GM23338 (cell line): ENCODE measurements around the gene SKIC8. TPM values are rescaled to one million over a fixed set of nuclear protein-coding genes. Genes with fewer than 3 reads are reported as not detected.

ENCODE experiments used
- ATAC-seq: fragments of 200-7000 bp; cut with Tn5 transposase; 3 replicates; pipeline ENCODE4 v1.9.1; 2020
- DNase-seq: peaks from one replicate; pipeline ENCODE4 v3.0.0-alpha.2; 2015; ENCODE audit warnings: low spot score
- H2AFZ ChIP-seq: fragments of 200-600 bp; sonication (generic); 2 replicates; pipeline ENCODE4 v1.8.0; 2016; ENCODE audit warnings: antibody characterized with exemption, mild to moderate bottlenecking, moderate library complexity
- H3F3A ChIP-seq: fragments of 200-600 bp; sonication (generic); replicated peaks from 2 replicates; pipeline ENCODE4 v1.8.0; 2017; ENCODE audit warnings: antibody characterized with exemption, mixed run types, low read depth
- H3K27ac ChIP-seq: fragments of 200-600 bp; sonication (generic); 2 replicates; pipeline ENCODE4 v1.6.1; 2016; ENCODE audit warnings: low read depth
- H3K27me3 ChIP-seq: fragments of 200-600 bp; sonication (generic); 2 replicates; pipeline ENCODE4 v1.8.0; 2016; ENCODE audit warnings: mild to moderate bottlenecking, mixed run types, moderate library complexity; ENCODE audit not compliant: insufficient read depth
- H3K36me3 ChIP-seq: fragments of 200-600 bp; sonication (generic); 2 replicates; pipeline ENCODE4 v1.8.0; 2016; ENCODE audit warnings: mild to moderate bottlenecking; ENCODE audit not compliant: insufficient read depth
- H3K4me1 ChIP-seq: fragments of 200-600 bp; sonication (generic); 2 replicates; pipeline ENCODE4 v1.8.0; 2016; ENCODE audit warnings: mild to moderate bottlenecking, moderate library complexity; ENCODE audit not compliant: insufficient read depth
- H3K4me2 ChIP-seq: fragments of 200-600 bp; sonication (generic); 2 replicates; pipeline ENCODE4 v1.7.1; 2017; ENCODE audit warnings: mixed run types
- H3K4me3 ChIP-seq: fragments of 200-600 bp; sonication (generic); 2 replicates; pipeline ENCODE4 v1.6.1; 2016; ENCODE audit warnings: mixed run types
- H3K79me2 ChIP-seq: fragments of 200-600 bp; sonication (generic); replicated peaks from 2 replicates; pipeline ENCODE4 v1.8.0; 2017; ENCODE audit warnings: mild to moderate bottlenecking; ENCODE audit not compliant: insufficient read depth
- H3K9me2 ChIP-seq: fragments of 200-600 bp; sonication (generic); 2 replicates; pipeline ENCODE4 v1.8.0; 2017; ENCODE audit not compliant: insufficient read depth
- H4K20me1 ChIP-seq: fragments of 200-600 bp; sonication (generic); replicated peaks from 2 replicates; pipeline ENCODE4 v1.8.0; 2017; ENCODE audit warnings: mild to moderate bottlenecking; ENCODE audit not compliant: insufficient read depth
- H3K27ac Mint-ChIP-seq: 2 replicates; pipeline ENCODE4 v1.8.0; 2020; ENCODE audit warnings: inconsistent platforms, mild to moderate bottlenecking, moderate library complexity, mixed read lengths
- H3K27me3 Mint-ChIP-seq: 3 replicates; pipeline ENCODE4 v1.8.0; 2022; ENCODE audit warnings: low read depth, mild to moderate bottlenecking, moderate library complexity, mixed read lengths, inconsistent platforms; ENCODE audit not compliant: insufficient read depth, poor library complexity
- H3K36me3 Mint-ChIP-seq: 3 replicates; pipeline ENCODE4 v1.8.0; 2021; ENCODE audit warnings: low read depth, mild to moderate bottlenecking, inconsistent platforms, moderate library complexity, mixed read lengths
- H3K4me1 Mint-ChIP-seq: 3 replicates; pipeline ENCODE4 v1.8.0; 2020; ENCODE audit warnings: mild to moderate bottlenecking, inconsistent platforms, mixed read lengths
- H3K4me3 Mint-ChIP-seq: 3 replicates; pipeline ENCODE4 v1.8.0; 2021; ENCODE audit warnings: moderate library complexity, mild to moderate bottlenecking, inconsistent platforms, mixed read lengths
- H3K9me3 Mint-ChIP-seq: 3 replicates; pipeline ENCODE4 v1.8.0; 2020; ENCODE audit warnings: moderate library complexity, mild to moderate bottlenecking, inconsistent platforms, mixed read lengths
- CTCF ChIP-seq, 2 experiments: fragments of 200-600 bp in 1 of 2; sonication (generic) in 1 of 2; conservative IDR thresholded peaks; 2 replicates each; pipeline versions ENCODE4 v1.5.1 to v1.6.1; 2016 to 2017; ENCODE audit warnings: antibody characterized with exemption in 2 of 2, low read depth in 2 of 2, mild to moderate bottlenecking in 2 of 2, moderate library complexity in 1 of 2
- JUNB ChIP-seq: IDR thresholded peaks from one replicate; pipeline ENCODE4 v1.6.1; 2016; ENCODE audit warnings: antibody characterized with exemption; ENCODE audit not compliant: unreplicated experiment
- STAT1 ChIP-seq: IDR thresholded peaks from one replicate; pipeline ENCODE4 v1.6.1; 2016; ENCODE audit warnings: antibody characterized with exemption; ENCODE audit not compliant: unreplicated experiment
- ZNF462 ChIP-seq: fragments of 250-450 bp; sonication (Bioruptor Pico); IDR thresholded peaks from 2 replicates; pipeline ENCODE4 v1.5.0; 2020; ENCODE audit warnings: mild to moderate bottlenecking, moderate library complexity
- polyA plus RNA-seq: library from polyadenylated mRNA; unstranded; fragments of >200 nt; fragmentation: Nextera tagmentation; extraction: Ambion mirVana; gene quantifications from 2 replicates; pipeline ENCODE4 v1.2.1, GENCODE V29; 2016
- total RNA-seq: library from RNA; depleted of rRNA; stranded (reverse); fragments of >200 nt; shearing (Covaris generic); gene quantifications from 2 replicates; pipeline ENCODE4 v1.2.3, GENCODE V29; 2014

SKIC8 gene
- total and polyA plus RNA-seq, 2 experiments from 2014 or later: 59.4 to 73.8 TPM

- Mint-ChIP-seq H3K4me1 (peaks cover 12% of the 10 kb centered on the region), H3K9me3 (no peaks in the 10 kb centered on the region), H3K27ac (0 out of 2 replicates have a peak overlapping the region, but pooled peaks have one; percentile 24), H3K4me3 (no peak overlapping the region), H3K27me3 (no peaks in the 10 kb centered on the region), H3K36me3 (no peaks in the 10 kb centered on the region)
- no peak overlapping the region for H3K27ac ChIP-seq
- no peak overlapping the region for H3K4me3 ChIP-seq
- no peak overlapping the region for H2AFZ ChIP-seq
- no peaks in the 10 kb centered on the region for H3K36me3 ChIP-seq
- H4K20me1 ChIP-seq: no peaks in the 10 kb centered on the region
- H3K9me2 ChIP-seq: no peaks in the 10 kb centered on the region
- no peak for DNase-seq
- no peaks in the 10 kb centered on the region for H3K79me2 ChIP-seq
- peaks cover 5% of the 10 kb centered on the region for H3K4me1 ChIP-seq
- H3K4me2 ChIP-seq: no peak overlapping the region
- H3K27me3 ChIP-seq: no peaks in the 10 kb centered on the region
- ATAC-seq: no peak
- TF ChIP-seq JUNB (no peak), ZNF462 (CRISPR knock-in tag) (no peak)
- no peaks in the 10 kb centered on the region for H3F3A ChIP-seq
Observed at GRCh38 chr15:78329625-78330024, 30.2 kb upstream of the SKIC8 start.

GRCh38 chr15:78327466-78327865 is 28.1 kb upstream of the SKIC8 start:
- Histone ChIP-seq H4K20me1 (no peaks in the 10 kb centered on the region), H3F3A (no peaks in the 10 kb centered on the region), H3K27me3 (no peaks in the 10 kb centered on the region), H3K4me2 (no peak overlapping the region), H2AFZ (no peak overlapping the region), H3K4me1 (peaks cover 13% of the 10 kb centered on the region), H3K79me2 (no peaks in the 10 kb centered on the region), H3K27ac (no peak overlapping the region), H3K4me3 (no peak overlapping the region), H3K9me2 (no peaks in the 10 kb centered on the region), H3K36me3 (no peaks in the 10 kb centered on the region)
- no peaks in the 10 kb centered on the region for H3K36me3 Mint-ChIP-seq
- ATAC-seq (no peak), DNase-seq (no peak)
- H3K27me3 Mint-ChIP-seq: peaks cover 2% of the 10 kb centered on the region
- H3K9me3 Mint-ChIP-seq: no peaks in the 10 kb centered on the region
- peaks cover 31% of the 10 kb centered on the region for H3K4me1 Mint-ChIP-seq
- no peak overlapping the region for H3K27ac Mint-ChIP-seq
- H3K4me3 Mint-ChIP-seq: no peak overlapping the region
- TF ChIP-seq STAT1 (no peak), ZNF462 (CRISPR knock-in tag) (no peak), CTCF (conservative IDR thresholded peaks at IDR 0.05; ENCODE audit: low read depth in 2 of 2) (no peak), JUNB (no peak)
